Measurements from ENCODE around the gene HPD.

HPD gene

GRCh38 chr12:121789800-121790728, 68.6 kb downstream of the HPD start:
- Histone ChIP-seq H3K27ac (ENCODE audit: low read depth, low read length, severe bottlenecking) (peak overlapping the region; percentile 23), H3K4me1 (ENCODE audit: control insufficient read depth, insufficient read depth, low read length, poor library complexity, severe bottlenecking) (peaks cover 34% of the 10 kb centered on the region), H3K4me3 (ENCODE audit: extremely low read depth, insufficient read depth, low read length, poor library complexity, severe bottlenecking) (no peak overlapping the region), H3K9me3 (ENCODE audit: control insufficient read depth, low read length) (no peaks in the 10 kb centered on the region), H3K36me3 (ENCODE audit: control insufficient read depth, insufficient read depth, low read length) (no peaks in the 10 kb centered on the region)
- WGBS, 2 experiments (ENCODE audit: insufficient coverage in 2 of 2) = 82 to 84% methylated on average over 18 to 28 of the region's 28 CpGs
